Measurements from ENCODE around the gene CRTC2.

GRCh38 chr1:153963030-153963849 lies 4.8 kb upstream of the CRTC2 start, which contains the start of gene SLC39A1:
- TF ChIP-seq CTCF (IDR thresholded peaks at IDR 0.05; ENCODE audit: insufficient read depth, low read depth, low read length) = no peak
- no peak for TF ChIP-seq EZH2 (IDR thresholded peaks at IDR 0.05; ENCODE audit: insufficient read depth, low read length)

All from astrocyte (in vitro differentiated cells and primary cell).